HCT116 (cell line): ENCODE results near the gene CASZ1. TPM values are rescaled to one million over a fixed set of nuclear protein-coding genes. Genes with fewer than 3 reads are reported as not detected.
A peak's percentile ranks its signal among the peaks of the same experiment; 100 is the strongest.

Experiments
- ATAC-seq: fragments of 200-7000 bp; cut with Tn5 transposase; 2 replicates; pipeline ENCODE4 v1.9.1; 2020; ENCODE audit warnings: mild to moderate bottlenecking, moderate library complexity
- BruUV-seq: library from RNA; stranded (reverse); fragments of 400-500 nt; replicated peaks from 2 replicates; lab custom pipeline; 2021; lab: Mats Ljungman, UMichigan
- CTCF ChIA-PET: fragments of 300-600 bp; sonication (Branson Sonifier 250); formaldehyde crosslinking; loops from one replicate; lab custom pipeline; 2021; ENCODE audit warnings: antibody characterized with exemption; lab: Charles Lee
- POLR2A ChIA-PET: fragments of 300-600, 350-600 bp; sonication (Branson Sonifier 250); formaldehyde crosslinking; loops from one replicate; lab custom pipeline; 2021; ENCODE audit warnings: antibody characterized with exemption; lab: Charles Lee
- RAD21 ChIA-PET, 2 experiments: fragments of 300-600 bp; sonication (Branson Sonifier 250); formaldehyde crosslinking; loops; one replicate each; lab custom pipeline; 2023; ENCODE audit warnings: low total read pairs in 2 of 2; ENCODE audit not compliant: uncharacterized antibody in 2 of 2, unreplicated experiment in 2 of 2, low non-redundant PET in 1 of 2; lab: Charles Lee
- DNase-seq: peaks from one replicate; pipeline ENCODE4 v3.0.0-alpha.2; 2010; ENCODE audit warnings: low read depth, low spot score
- H2AFZ ChIP-seq: fragments of 200-600 bp; shearing (Covaris generic), sonication (generic); 2 replicates; pipeline ENCODE4 v1.6.1; 2017; ENCODE audit warnings: low read depth, mixed run types, mixed read lengths, antibody characterized with exemption, low read length; ENCODE audit not compliant: poor library complexity, severe bottlenecking
- H3K27ac ChIP-seq: 2 replicates; pipeline ENCODE4 v1.5.1; 2012; ENCODE audit warnings: low read depth, low read length
- H3K27me3 ChIP-seq: fragments of 200-600 bp; sonication (generic); 2 replicates; pipeline ENCODE4 v1.6.1; 2016; ENCODE audit warnings: mixed run types, low read length, mixed read lengths; ENCODE audit not compliant: insufficient read depth
- H3K36me3 ChIP-seq, 2 experiments: fragments of 200-500 bp in 1 of 2; fragments of 200-600 bp in 1 of 2; sonication (Bioruptor generic) in 1 of 2; sonication (generic) in 1 of 2; 2 replicates each; pipeline versions ENCODE4 v1.5.1 to v1.6.1; 2014 to 2016; ENCODE audit warnings: low read length in 2 of 2, inconsistent platforms in 1 of 2, mixed read lengths in 1 of 2, mixed run types in 1 of 2; ENCODE audit not compliant: insufficient read depth in 2 of 2, control insufficient read depth in 1 of 2
- H3K4me1 ChIP-seq, 2 experiments: fragments of 200-600 bp in 1 of 2; sonication (generic) in 1 of 2; 2 replicates each; pipeline versions ENCODE4 v1.5.1 to v1.6.1; 2012 to 2017; ENCODE audit warnings: low read length in 2 of 2, inconsistent platforms in 1 of 2, mild to moderate bottlenecking in 1 of 2, mixed read lengths in 1 of 2, mixed run types in 1 of 2, moderate library complexity in 1 of 2; ENCODE audit not compliant: insufficient read depth in 2 of 2, control insufficient read depth in 1 of 2
- H3K4me2 ChIP-seq: fragments of 200-600 bp; sonication (generic); 2 replicates; pipeline ENCODE4 v1.6.1; 2017; ENCODE audit warnings: mixed run types, low read length, mixed read lengths
- H3K4me3 ChIP-seq, 2 experiments: fragments of 200-600 bp in 1 of 2; sonication (generic) in 1 of 2; replicated peaks in 1 of 2; 2 replicates each; pipeline ENCODE4 v1.5.1; 2011 to 2016; ENCODE audit warnings: low read length in 2 of 2, control low read depth in 1 of 2, low read depth in 1 of 2, mild to moderate bottlenecking in 1 of 2, mixed read lengths in 1 of 2, mixed run types in 1 of 2
- H3K79me2 ChIP-seq: fragments of 200-600 bp; sonication (generic); 2 replicates; pipeline ENCODE4 v1.6.1; 2017; ENCODE audit warnings: mild to moderate bottlenecking, mixed run types, low read length, moderate library complexity, mixed read lengths; ENCODE audit not compliant: insufficient read depth
- H3K9ac ChIP-seq: fragments of 200-600 bp; sonication (generic); 2 replicates; pipeline ENCODE4 v1.6.1; 2016; ENCODE audit warnings: low read length, mixed read lengths
- H3K9me2 ChIP-seq: fragments of 200-600 bp; sonication (generic), shearing (Covaris generic); 2 replicates; pipeline ENCODE4 v1.6.1; 2017; ENCODE audit warnings: mixed run types, mild to moderate bottlenecking, moderate library complexity; ENCODE audit not compliant: insufficient read depth
- H3K9me3 ChIP-seq, 2 experiments: fragments of 200-500 bp in 1 of 2; fragments of 200-600 bp in 1 of 2; sonication (Bioruptor generic) in 1 of 2; sonication (generic) in 1 of 2; 2 replicates each; pipeline ENCODE4 v1.6.1; 2014 to 2017; ENCODE audit warnings: low read length in 2 of 2, mixed read lengths in 2 of 2, inconsistent platforms in 1 of 2, low read depth in 1 of 2, mild to moderate bottlenecking in 1 of 2, mixed run types in 1 of 2, moderate library complexity in 1 of 2; ENCODE audit not compliant: control insufficient read depth in 1 of 2, insufficient read depth in 1 of 2
- H4K20me1 ChIP-seq: fragments of 200-600 bp; sonication (generic), shearing (Covaris generic); 2 replicates; pipeline ENCODE4 v1.6.1; 2017; ENCODE audit warnings: mixed run types, mild to moderate bottlenecking, moderate library complexity; ENCODE audit not compliant: insufficient read depth
- CEBPB ChIP-seq: IDR thresholded peaks from 2 replicates; pipeline ENCODE4 v1.6.1; 2012; ENCODE audit warnings: low read depth
- EZH2 ChIP-seq: fragments of 200-600 bp; sonication (generic); IDR thresholded peaks from 2 replicates; pipeline ENCODE4 v1.6.1; 2017; ENCODE audit warnings: antibody characterized with exemption, mixed run types
- EZH2phosphoT487 ChIP-seq: fragments of 200-600 bp; IDR thresholded peaks from 2 replicates; pipeline ENCODE4 v1.6.1; 2018; ENCODE audit warnings: antibody characterized with exemption, borderline replicate concordance
- FOSL1 ChIP-seq: IDR thresholded peaks from 2 replicates; pipeline ENCODE4 v1.6.1; 2012; ENCODE audit warnings: low read depth
- RAD21 ChIP-seq: IDR thresholded peaks from 2 replicates; pipeline ENCODE4 v1.6.1; 2012; ENCODE audit warnings: low read depth, mild to moderate bottlenecking
- REST ChIP-seq: IDR thresholded peaks from 2 replicates; pipeline ENCODE4 v1.6.1; 2012; ENCODE audit warnings: low read depth
- SIN3A ChIP-seq: IDR thresholded peaks from 2 replicates; pipeline ENCODE4 v1.6.1; 2012; ENCODE audit warnings: low read depth
- ZFX ChIP-seq: fragments of 450-650 bp; IDR thresholded peaks from 2 replicates; pipeline ENCODE4 v1.6.1; 2017
- ZNF274 ChIP-seq: fragments of 200-500 bp; sonication (Bioruptor generic); IDR thresholded peaks from 2 replicates; pipeline ENCODE4 v1.6.1; 2014; ENCODE audit warnings: mild to moderate bottlenecking, low read depth, low read length, inconsistent platforms
- intact Hi-C: fragments of 100-400 bp; cut with micrococcal nuclease; formaldehyde crosslinking; loops from 2 replicates; pipeline ENCODE4 v1.10.0; 2022
- total RNA-seq: library from RNA; stranded (reverse); gene quantifications from one replicate; pipeline ENCODE4 v1.2.1, GENCODE V29; 2021; ENCODE audit not compliant: unreplicated experiment

Gene CASZ1
- total RNA-seq, 1 experiment from 2014 or later, result 7.7 TPM

- CTCF ChIA-PET, result no interaction called here
- Histone ChIP-seq H3K9ac (no peak overlapping the region), H3K36me3 (no peaks in the 10 kb centered on the region), H4K20me1 (no peaks in the 10 kb centered on the region), H2AFZ (no peak overlapping the region), H3K4me1 (peaks cover 0 to 7% of the 10 kb centered on the region in 2 experiments; a peak in 1 of 4 replicates), H3K27ac (no peak overlapping the region), H3K27me3 (no peaks in the 10 kb centered on the region), H3K4me2 (no peak overlapping the region), H3K9me2 (no peaks in the 10 kb centered on the region), H3K79me2 (no peaks in the 10 kb centered on the region), H3K9me3 (no peaks in the 10 kb centered on the region), H3K4me3 (no peak overlapping the region)
- RAD21 ChIA-PET, result no interaction called here
- DNase-seq, result no peak
- peak; percentile 90 for ATAC-seq
- intact Hi-C loops, result no loop called here
- POLR2A ChIA-PET, result no interaction called here
- TF ChIP-seq SIN3A (no peak), ZFX (no peak), ZNF274 (no peak), CEBPB (no peak), EZH2 (no peak), RAD21 (no peak), FOSL1 (no peak), REST (no peak), EZH2phosphoT487 (no peak)
- no TSS peak for BruUV-seq
Observed at GRCh38 chr1:10768552-10768951, 27.9 kb downstream of the CASZ1 start.
